AG04450 (cell line): ENCODE data around the gene MPRIP. TPM values are rescaled to one million over a fixed set of nuclear protein-coding genes. Genes with fewer than 3 reads are reported as not detected.
"Not testable (repeated sequence)": the region's sequence is repeated elsewhere in the genome, so short reads cannot be mapped to it uniquely, and the experiment has no call there.

ENCODE experiments used
- CTCF ChIA-PET: fragments of 300-600, 350-600 bp; formaldehyde crosslinking; extraction: SDS; loops from one replicate; lab custom pipeline; 2022; ENCODE audit warnings: antibody characterized with exemption, inconsistent platforms; lab: Charles Lee
- POLR2A ChIA-PET: fragments of 350-600 bp; formaldehyde crosslinking; extraction: SDS; loops from one replicate; lab custom pipeline; 2021; ENCODE audit warnings: antibody characterized with exemption, inconsistent platforms; lab: Yijun Ruan, JAX
- DNase-seq: peaks from one replicate; pipeline ENCODE4 v3.0.0-alpha.2; 2011; ENCODE audit warnings: low read depth, low spot score
- H3K27ac ChIP-seq: one replicate; pipeline ENCODE4 v1.5.1; 2012; ENCODE audit warnings: low read depth, low read length, control low read depth
- H3K27me3 ChIP-seq: one replicate; pipeline ENCODE4 v1.6.0; 2012; ENCODE audit warnings: low read length; ENCODE audit not compliant: control insufficient read depth, insufficient read depth
- H3K4me3 ChIP-seq: 2 replicates; pipeline ENCODE4 v1.5.1; 2011; ENCODE audit warnings: mild to moderate bottlenecking, low read depth, low read length, control low read depth
- H3K9me3 ChIP-seq: 2 replicates; pipeline ENCODE4 v1.5.1; 2012; ENCODE audit warnings: low read length; ENCODE audit not compliant: control insufficient read depth, insufficient read depth
- polyA plus RNA-seq: library from polyadenylated mRNA; depleted of rRNA; stranded (reverse); fragments of >200 nt; gene quantifications from 2 replicates; pipeline ENCODE4 v1.2.3, GENCODE V29; 2011
- TF ChIP-seq, protein P1 (sequence below): IDR thresholded peaks from 2 replicates; pipeline ENCODE4 v1.5.1; 2011; ENCODE audit warnings: low read depth, low read length, control low read depth, inconsistent platforms

Gene MPRIP
- polyA plus RNA-seq, 1 experiment: 95.0 TPM

DNA sequence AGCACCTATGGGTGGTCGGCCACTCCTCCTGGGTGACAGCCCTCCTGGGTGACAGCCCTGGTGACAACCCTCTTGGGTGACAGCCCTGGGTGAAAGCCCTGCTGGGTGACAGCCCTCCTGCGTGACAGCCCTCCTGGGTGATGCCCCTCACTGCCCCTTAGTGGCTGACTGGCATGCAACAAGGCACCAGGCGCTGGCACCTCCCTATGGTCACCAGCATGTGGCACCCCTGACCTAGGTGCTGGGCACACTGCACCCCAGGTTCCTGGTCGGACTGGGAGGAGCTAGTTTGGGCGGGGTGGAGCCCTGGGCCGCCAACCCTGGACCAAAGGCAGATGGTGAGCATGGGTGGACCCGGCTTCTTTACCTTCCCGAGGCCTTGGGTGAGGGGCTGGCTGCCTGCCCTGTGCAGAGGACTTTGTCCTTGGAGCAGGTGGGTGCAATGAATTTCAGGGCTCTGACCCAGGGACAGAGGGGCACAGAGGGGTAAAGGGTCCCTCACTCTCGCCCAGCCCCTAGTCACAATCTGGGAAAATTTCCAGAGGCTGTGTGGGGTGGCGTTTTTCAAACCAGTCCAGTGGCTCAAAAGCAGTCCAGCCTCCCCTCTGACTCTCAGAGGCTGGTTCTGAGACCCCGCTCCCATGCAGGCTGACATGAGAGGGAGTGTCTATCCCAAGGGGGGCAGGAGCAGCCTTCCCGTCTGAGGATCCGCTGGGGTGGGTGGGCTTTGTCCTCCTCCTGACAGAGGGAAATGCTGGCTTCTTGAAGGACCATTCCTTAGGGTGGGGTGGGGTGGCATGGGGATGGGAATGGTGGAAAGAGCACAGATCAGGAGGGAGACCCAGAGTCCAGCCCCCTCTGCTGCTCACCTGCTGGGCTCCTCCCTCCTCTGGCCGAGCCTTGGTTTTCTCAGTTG lies 44.5 kb upstream of the MPRIP start:
- POLR2A ChIA-PET: no interaction called here
- no peak for DNase-seq
- CTCF ChIA-PET: interaction anchor here (0.5 to 1.0 kb wide), 17 partner anchors 8 to 649 kb away, joined by 3 to 5 read pairs (median 4); no protein-coding TSS in a partner anchor
- H3K9me3 ChIP-seq: no peaks in the 10 kb centered on the region; the same call in 1 of the 2 replicates
- no peak overlapping the region for H3K27ac ChIP-seq
- H3K27me3 ChIP-seq: peaks cover 13% of the 10 kb centered on the region
- H3K4me3 ChIP-seq: no peak overlapping the region
- TF ChIP-seq, protein P1, sequence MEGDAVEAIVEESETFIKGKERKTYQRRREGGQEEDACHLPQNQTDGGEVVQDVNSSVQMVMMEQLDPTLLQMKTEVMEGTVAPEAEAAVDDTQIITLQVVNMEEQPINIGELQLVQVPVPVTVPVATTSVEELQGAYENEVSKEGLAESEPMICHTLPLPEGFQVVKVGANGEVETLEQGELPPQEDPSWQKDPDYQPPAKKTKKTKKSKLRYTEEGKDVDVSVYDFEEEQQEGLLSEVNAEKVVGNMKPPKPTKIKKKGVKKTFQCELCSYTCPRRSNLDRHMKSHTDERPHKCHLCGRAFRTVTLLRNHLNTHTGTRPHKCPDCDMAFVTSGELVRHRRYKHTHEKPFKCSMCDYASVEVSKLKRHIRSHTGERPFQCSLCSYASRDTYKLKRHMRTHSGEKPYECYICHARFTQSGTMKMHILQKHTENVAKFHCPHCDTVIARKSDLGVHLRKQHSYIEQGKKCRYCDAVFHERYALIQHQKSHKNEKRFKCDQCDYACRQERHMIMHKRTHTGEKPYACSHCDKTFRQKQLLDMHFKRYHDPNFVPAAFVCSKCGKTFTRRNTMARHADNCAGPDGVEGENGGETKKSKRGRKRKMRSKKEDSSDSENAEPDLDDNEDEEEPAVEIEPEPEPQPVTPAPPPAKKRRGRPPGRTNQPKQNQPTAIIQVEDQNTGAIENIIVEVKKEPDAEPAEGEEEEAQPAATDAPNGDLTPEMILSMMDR: peak; percentile 81

DNA sequence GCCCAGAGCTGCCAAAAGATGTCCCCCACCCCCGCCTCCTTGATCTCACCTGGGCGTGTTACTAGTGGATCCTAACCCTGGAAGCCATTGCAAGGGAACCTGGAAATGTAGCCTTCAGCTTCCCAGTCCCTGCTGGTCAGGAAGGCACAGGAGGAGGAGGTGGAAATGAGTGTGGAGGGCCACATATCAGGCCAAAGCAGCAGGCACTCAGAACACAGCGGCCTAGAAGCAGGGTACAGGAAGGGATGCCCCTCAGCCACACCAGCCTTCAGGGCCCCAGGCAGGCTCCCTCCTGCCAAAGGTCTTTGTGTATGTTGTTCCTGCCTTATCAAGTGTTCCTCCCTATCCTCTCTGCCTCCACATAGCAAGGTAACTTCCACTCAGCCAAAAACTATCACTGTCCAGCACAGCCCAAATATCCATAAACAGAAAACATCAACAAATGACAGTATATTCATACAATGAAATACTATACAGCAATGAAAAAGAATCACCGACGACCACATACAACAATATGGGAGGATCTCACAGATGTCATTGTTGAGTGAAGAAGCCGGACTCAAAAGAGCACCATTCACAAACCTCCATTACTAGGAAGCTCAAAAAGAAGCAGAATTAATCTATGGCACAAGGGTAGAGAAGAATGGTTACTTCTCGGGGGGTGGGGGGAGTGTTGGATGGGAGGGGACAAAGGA lies 42.2 kb upstream of the MPRIP start:
- no peak for DNase-seq
- H3K27ac ChIP-seq: no peak overlapping the region
- POLR2A ChIA-PET: no interaction called here
- no peaks in the 10 kb centered on the region; the same call in 1 of the 2 replicates for H3K9me3 ChIP-seq
- H3K4me3 ChIP-seq: no peak overlapping the region
- TF ChIP-seq, protein P1: no peak
- H3K27me3 ChIP-seq: peaks cover 18% of the 10 kb centered on the region
- CTCF ChIA-PET: interaction anchor here (0.6 to 1.6 kb wide), 5 partner anchors 142 to 247 kb away, joined by 3 to 9 read pairs (median 4); no protein-coding TSS in a partner anchor

DNA sequence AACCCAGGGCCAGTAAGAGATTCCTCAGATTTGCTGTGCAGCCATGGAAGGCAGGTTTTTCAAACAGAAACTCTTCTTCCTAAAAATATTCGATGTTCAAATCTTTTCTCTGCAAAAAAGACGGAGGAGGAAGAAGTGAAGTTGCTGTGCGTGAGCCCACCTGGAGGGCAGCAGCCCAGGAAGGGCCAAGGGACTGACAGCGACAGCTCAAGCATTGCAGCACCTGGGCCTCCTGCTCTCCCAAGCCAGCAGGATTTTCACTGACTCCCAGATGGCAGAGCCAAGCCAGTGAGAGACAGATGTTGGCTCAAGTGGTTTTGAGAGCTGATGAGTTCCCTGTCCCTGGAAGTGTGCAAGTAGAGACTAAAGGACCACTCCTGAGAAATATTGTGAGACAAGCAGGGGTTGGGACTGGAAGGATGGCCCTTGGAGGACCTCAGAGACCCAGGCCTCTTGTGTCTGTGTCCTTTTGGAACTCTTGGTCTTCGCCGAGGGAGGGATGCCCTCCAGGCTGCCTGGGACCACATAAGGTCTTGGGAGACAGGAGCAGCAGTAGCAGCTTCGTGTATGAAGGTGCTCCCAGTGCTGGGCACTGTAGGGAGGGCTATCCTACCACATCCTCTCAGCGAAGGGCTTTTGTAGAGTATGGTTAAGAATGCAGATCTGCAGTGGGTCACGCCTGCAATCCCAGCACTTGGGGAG lies 41.0 kb upstream of the MPRIP start:
- ChIA-PET POLR2A (no interaction called here), CTCF (interaction anchor here (0.8 to 1.6 kb wide), 7 partner anchors 8 to 246 kb away, joined by 3 to 9 read pairs (median 4); no protein-coding TSS in a partner anchor)
- no peaks in the 10 kb centered on the region; the same call in 1 of the 2 replicates for H3K9me3 ChIP-seq
- TF ChIP-seq, protein P1: no peak
- H3K27me3 ChIP-seq: peaks cover 18% of the 10 kb centered on the region
- DNase-seq: no peak
- no peak overlapping the region for H3K27ac ChIP-seq
- H3K4me3 ChIP-seq: no peak overlapping the region

DNA sequence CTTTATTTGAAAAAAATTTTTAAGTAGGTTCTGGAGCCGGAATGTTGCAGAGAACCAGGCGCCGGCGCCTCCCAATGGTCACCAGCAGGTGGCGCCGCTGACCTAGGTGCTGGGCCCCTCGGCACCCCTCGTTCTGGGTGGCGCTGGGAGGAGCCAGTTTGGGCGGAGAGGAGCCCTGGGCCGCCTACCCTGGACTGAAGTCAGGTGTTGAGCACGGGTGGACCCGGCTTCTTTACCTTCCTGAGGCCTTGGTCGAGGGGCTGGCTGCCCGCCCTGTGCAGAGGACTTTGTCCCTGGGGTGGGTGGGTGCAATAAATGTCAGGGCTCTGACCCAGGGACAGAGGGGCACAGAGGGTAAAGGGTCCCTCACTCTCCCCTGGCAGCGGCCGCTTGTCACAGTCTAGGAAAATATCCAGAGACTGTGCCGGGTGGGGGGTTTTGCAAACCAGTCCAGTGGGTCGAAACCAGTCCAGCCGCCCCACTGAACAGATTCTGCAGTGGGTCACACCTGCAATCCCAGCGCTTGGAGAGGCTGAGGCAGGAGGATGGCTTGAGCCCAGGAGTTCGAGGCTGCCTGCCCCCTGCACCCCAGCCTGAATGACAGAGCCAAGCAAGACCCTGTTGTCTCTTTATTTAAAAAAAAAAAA lies 40.3 kb upstream of the MPRIP start:
- POLR2A ChIA-PET: no interaction called here
- TF ChIP-seq, protein P1: peak; percentile 96
- H3K27ac ChIP-seq: no peak overlapping the region
- H3K27me3 ChIP-seq: peaks cover 18% of the 10 kb centered on the region
- DNase-seq: peak; percentile 10
- H3K9me3 ChIP-seq: no peaks in the 10 kb centered on the region; the same call in 1 of the 2 replicates
- H3K4me3 ChIP-seq: no peak overlapping the region
- CTCF ChIA-PET: interaction anchor here (0.7 to 1.6 kb wide), 4 partner anchors 9 to 189 kb away, joined by 3 to 5 read pairs (median 4); no protein-coding TSS in a partner anchor

DNA sequence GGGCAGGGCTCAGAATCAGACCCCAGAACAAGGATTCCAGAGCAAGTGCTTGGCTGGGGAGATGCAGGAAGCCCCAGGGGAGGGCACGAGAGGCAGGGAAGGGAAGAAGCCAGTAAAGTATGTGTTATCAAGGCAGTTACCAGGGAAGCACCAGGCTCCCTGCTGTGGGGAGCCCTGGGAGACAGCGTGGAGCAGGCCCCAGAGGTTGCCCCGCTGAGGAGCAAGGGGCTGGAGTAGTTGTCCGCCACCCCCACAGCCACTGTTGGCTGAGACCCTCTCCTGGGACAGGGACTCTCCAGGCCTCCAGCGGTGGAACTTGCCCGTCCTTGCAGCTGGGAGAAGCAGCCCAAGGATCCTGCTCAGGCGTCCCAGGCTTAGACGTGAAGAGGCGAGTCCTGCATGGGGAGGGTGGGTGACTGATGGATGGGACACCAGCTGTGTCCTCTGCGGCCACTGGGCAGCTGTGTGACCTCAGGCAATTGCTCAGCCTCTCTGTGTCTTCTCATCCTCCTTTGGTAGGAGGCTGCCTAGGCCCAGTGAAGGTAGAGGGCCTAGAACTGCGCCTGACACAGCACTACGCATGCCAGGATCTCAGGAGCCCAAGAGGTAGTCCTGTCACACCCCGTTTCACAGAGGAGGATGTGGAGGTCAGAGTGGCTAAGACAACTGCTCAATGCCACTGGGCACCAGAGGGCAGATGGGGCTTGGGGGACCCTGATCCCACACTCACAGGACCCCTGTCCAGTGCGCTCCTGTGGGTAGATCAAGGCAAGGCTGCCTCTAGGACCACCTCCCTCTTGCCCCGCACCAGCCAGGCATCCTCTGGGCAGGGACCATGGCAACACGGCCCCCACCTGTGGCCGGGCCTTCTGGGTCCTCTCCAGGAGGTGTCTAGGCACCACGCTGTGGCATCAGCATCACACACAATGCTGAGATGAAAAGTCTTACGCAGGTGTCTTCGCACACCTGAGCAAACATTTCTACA lies 39.2 kb upstream of the MPRIP start:
- peaks cover 18% of the 10 kb centered on the region for H3K27me3 ChIP-seq
- H3K9me3 ChIP-seq, H3K27ac ChIP-seq, DNase-seq, POLR2A ChIA-PET, H3K4me3 ChIP-seq: not testable (repeated sequence)
- CTCF ChIA-PET: interaction anchor here (0.7 kb wide), 1 partner anchor 33 kb away, joined by 3 read pairs; no protein-coding TSS in a partner anchor
